GM10248 (cell line): ENCODE measurements around the gene DAND5.
"Not testable (repeated sequence)": the region's sequence is repeated elsewhere in the genome, so short reads cannot be mapped to it uniquely, and the experiment has no call there.

ENCODE experiments used
- CTCF ChIA-PET: fragments of 300-600 bp; sonication (Branson Sonifier 250); formaldehyde crosslinking; extraction: SDS; loops from one replicate; lab custom pipeline; 2021; ENCODE audit warnings: antibody characterized with exemption; lab: Yijun Ruan, JAX
- POLR2A ChIA-PET: fragments of 350-650 bp; sonication (Branson Sonifier 250); formaldehyde crosslinking; extraction: SDS; loops from one replicate; lab custom pipeline; 2020; ENCODE audit warnings: antibody characterized with exemption; lab: Yijun Ruan, JAX
- DNase-seq: peaks from one replicate; pipeline ENCODE4 v3.0.0; 2012; ENCODE audit errors: extremely low spot score
- CTCF ChIP-seq: IDR thresholded peaks from 2 replicates; pipeline ENCODE4 v1.5.1; 2012; ENCODE audit warnings: mild to moderate bottlenecking, low read depth; ENCODE audit errors: extremely low read depth, missing control alignments, control extremely low read depth

DAND5 gene

GRCh38 chr19:12948612-12949362 lies 20.6 kb upstream of the DAND5 start:
- ChIA-PET CTCF (interaction anchor here (1.8 to 2.6 kb wide), 2 partner anchors 17 kb away, joined by 12 to 13 read pairs; no protein-coding TSS in a partner anchor), POLR2A (interaction anchor here (1.2 kb wide), 1 partner anchor 10 kb away, joined by 5 read pairs; the partner anchor contains the start of gene CALR)
- no peak for DNase-seq
- TF ChIP-seq CTCF: no peak

- CTCF ChIA-PET: interaction anchor here (1.8 to 2.6 kb wide), 2 partner anchors 16 to 112 kb away, joined by 3 to 12 read pairs; no protein-coding TSS in a partner anchor
- TF ChIP-seq CTCF: no peak
- no peak for DNase-seq
- POLR2A ChIA-PET: interaction anchor here (0.6 kb wide), 1 partner anchor 79 kb away, joined by 3 read pairs; no protein-coding TSS in a partner anchor
Observed at GRCh38 chr19:12949363-12950283, 19.8 kb upstream of the DAND5 start.

- POLR2A ChIA-PET: interaction anchor here (1.5 kb wide), 1 partner anchor 14 kb away, joined by 4 read pairs; no protein-coding TSS in a partner anchor
- DNase-seq: not testable (repeated sequence)
- CTCF ChIA-PET: interaction anchor here (2.0 to 6.7 kb wide), 2 partner anchors 13 to 25 kb away, joined by 5 to 56 read pairs; no protein-coding TSS in a partner anchor
Observed at GRCh38 chr19:12952050-12952449, 17.3 kb upstream of the DAND5 start.

GRCh38 chr19:12952488-12953137 lies 16.8 kb upstream of the DAND5 start:
- POLR2A ChIA-PET: interaction anchor here (1.5 kb wide), 1 partner anchor 15 kb away, joined by 4 read pairs; no protein-coding TSS in a partner anchor
- no peak for DNase-seq
- no peak for TF ChIP-seq CTCF
- CTCF ChIA-PET: interaction anchor here (0.7 to 6.7 kb wide), 5 partner anchors 12 to 141 kb away, joined by 3 to 56 read pairs (median 5); no protein-coding TSS in a partner anchor

- ChIA-PET POLR2A (interaction anchor here (0.6 to 1.5 kb wide), 2 partner anchors 14 to 16 kb away, joined by 3 to 4 read pairs; no protein-coding TSS in a partner anchor), CTCF (interaction anchor here (0.7 to 6.7 kb wide), 5 partner anchors 11 to 141 kb away, joined by 3 to 56 read pairs (median 5); no protein-coding TSS in a partner anchor)
- no peak for DNase-seq
- TF ChIP-seq CTCF: no peak
Observed at GRCh38 chr19:12953138-12953798, 16.1 kb upstream of the DAND5 start.
